ENCODE measurements around the gene HDAC5. TPM values are rescaled to one million over a fixed set of nuclear protein-coding genes. Genes with fewer than 3 reads are reported as not detected.

HDAC5 gene
- total RNA-seq (2021; fragmentation: NEBNext Ultra II Directional; extraction: Animal tissue kit (Norgen Biotek cat#: 25700)) = 48.5 and 54.0 TPM in 2 replicates
- 54.4 and 79.2 TPM in 2 replicates for polyA plus RNA-seq (2011; rRNA removed)
- 78.3 TPM for polyA plus RNA-seq (2011; cell fraction: cytosol; rRNA removed)
- polyA plus RNA-seq (2011; cell fraction: nucleus; rRNA removed) = 103 TPM
- polyA plus RNA-seq (2012, experiment 1 of 2) = 31.8 to 62.6 TPM (median 53.9 TPM) in 4 replicates
- 44.0 TPM for polyA plus RNA-seq (2012, experiment 2 of 2)
- 23.8 TPM for polyA plus RNA-seq (2013, experiment 1 of 2)
- 23.7 TPM for polyA plus RNA-seq (2013, experiment 2 of 2)
- 77.4 and 115 TPM in 2 replicates for polyA minus RNA-seq (2011; rRNA and poly(A)+ RNA removed)
- 41.8 TPM for polyA minus RNA-seq (2011; cell fraction: cytosol; rRNA and poly(A)+ RNA removed)
- 57.9 TPM for polyA minus RNA-seq (2011; cell fraction: nucleus; rRNA and poly(A)+ RNA removed)
- long read RNA-seq, experiment 1, full-length matches to known transcripts = 1 of 48 reads
- long read RNA-seq, experiment 1, partial matches to known transcripts = 40 of 48 reads
- long read RNA-seq, experiment 1, other reads (novel, unspliced or antisense) = 7 of 48 reads
- long read RNA-seq, experiment 2, partial matches to known transcripts = 1 of 2 reads
- long read RNA-seq, experiment 2, other reads (novel, unspliced or antisense) = 1 of 2 reads

DNA sequence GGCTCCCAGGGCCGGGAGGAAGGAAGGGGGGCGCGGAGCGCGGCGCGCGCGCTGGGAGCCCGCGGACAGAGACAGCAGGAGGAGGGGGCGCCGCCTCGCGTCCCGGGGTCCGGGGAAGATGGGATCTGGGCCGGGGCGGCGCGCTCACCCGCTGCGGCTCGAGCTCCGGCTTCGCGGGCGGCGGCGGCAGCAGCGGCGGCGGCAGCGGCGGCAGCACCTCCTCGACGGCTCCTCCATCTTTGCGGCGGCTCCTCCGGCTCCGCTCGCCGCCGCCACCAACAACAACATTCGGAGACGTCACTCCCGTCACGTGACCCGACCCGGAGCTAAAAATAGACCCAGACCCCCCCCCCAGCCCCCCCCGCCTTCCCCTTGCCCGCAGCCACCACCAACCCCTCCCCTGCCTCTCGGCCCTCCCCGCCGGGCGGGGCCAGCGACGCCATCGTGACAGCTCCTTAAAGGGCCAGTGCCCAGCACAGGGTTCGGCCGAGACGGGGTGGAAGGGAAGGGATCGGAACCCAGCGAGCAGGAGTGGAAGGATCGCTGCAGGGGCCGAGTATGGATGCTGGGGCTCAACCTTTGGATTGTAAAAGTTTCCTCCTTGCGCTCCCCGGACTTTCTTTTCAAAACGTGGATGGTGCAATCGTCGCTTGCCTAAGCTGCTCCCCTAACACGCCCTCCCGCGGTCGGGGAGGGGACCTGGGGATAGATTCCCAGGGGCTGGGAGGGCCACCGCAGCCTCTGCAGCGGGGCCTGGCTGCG, at the start of gene HDAC5:
Gene HDAC5 (minus strand): TSS at position 286 of the 762 bp plus-strand sequence. CDS start 6,126 bp downstream, outside the sequence.
- Histone ChIP-seq H2BK120ac (replicated peaks; ENCODE audit: low read depth, low read length) (no peak within 1 kb of the TSS), H3K27ac (ENCODE audit: low read depth, low read length) (peak within 1 kb of the TSS; percentile 89)
- peak; percentile 81 for TF ChIP-seq CREB1 (IDR thresholded peaks at IDR 0.05)
- TF ChIP-seq TAF1 (IDR thresholded peaks at IDR 0.05; ENCODE audit: low read depth, low read length) = peak; percentile 79
- TF ChIP-seq ATF3 (IDR thresholded peaks at IDR 0.05; ENCODE audit: insufficient read depth, low read depth, low read length) = 0 out of 2 replicates have a peak, but pooled peaks have one; percentile 33
- no peak for TF ChIP-seq EGR1 (IDR thresholded peaks at IDR 0.05; ENCODE audit: borderline replicate concordance, low read depth, low read length)
- TF ChIP-seq CBX8 (IDR thresholded peaks at IDR 0.05; ENCODE audit: borderline replicate concordance, low read depth, low read length) = no peak
- TF ChIP-seq SP2 (IDR thresholded peaks at IDR 0.05; ENCODE audit: low read length) = no peak
- peak; percentile 11 to 25; a peak in 2 of 4 replicates for TF ChIP-seq RAD21 (IDR thresholded peaks at IDR 0.05 in 1 of 2, conservative IDR thresholded peaks at IDR 0.05 in 1 of 2; ENCODE audit: low read depth in 2 of 2, low read length in 2 of 2)
- no peak for TF ChIP-seq CHD2 (IDR thresholded peaks at IDR 0.05; ENCODE audit: low read length)

More for the DNA sequence above, at the start of gene HDAC5:
- Histone ChIP-seq H3K18ac (ENCODE audit: extremely low read depth, low read length) (peak within 1 kb of the TSS; percentile 85), H4K5ac (ENCODE audit: insufficient read length, low read depth, low read length) (peak within 1 kb of the TSS; percentile 82), H3K14ac (ENCODE audit: insufficient read length) (no peak within 1 kb of the TSS), H3K4me2 (ENCODE audit: insufficient read depth in 1 of 2, low read depth in 2 of 2, low read length in 2 of 2) (peak within 1 kb of the TSS; percentile 81 to 93), H3K23me2 (ENCODE audit: low read depth, low read length) (peaks cover 7% of the 10 kb centered on the region; the same call in 1 of the 2 replicates), H3K9ac (replicated peaks in 1 of 4; ENCODE audit: extremely low read depth in 1 of 4, low read depth in 3 of 4, low read length in 3 of 4) (peak within 1 kb of the TSS; percentile 75 to 99 (median 85)), H2BK5ac (ENCODE audit: low read depth, low read length) (peak within 1 kb of the TSS; percentile 90), H3K9me3 (ENCODE audit: insufficient read depth in 2 of 2, low read depth in 1 of 2, low read length in 1 of 2) (no peaks in the 10 kb centered on the region), H2AFZ (ENCODE audit: low read length) (peak within 1 kb of the TSS; percentile 89), H3K27me3 (replicated peaks in 1 of 4; ENCODE audit: control insufficient read depth in 3 of 4, extremely low read depth in 1 of 4, insufficient read depth in 3 of 4, low read length in 3 of 4) (no peaks in the 10 kb centered on the region), H2BK12ac (ENCODE audit: low read depth, low read length) (peak within 1 kb of the TSS; percentile 96; the same call in 1 of the 2 replicates), H4K91ac (replicated peaks; ENCODE audit: insufficient read length, low read length) (no peak within 1 kb of the TSS), H3K36me3 (ENCODE audit: control insufficient read depth in 2 of 4, insufficient read depth in 4 of 4, low read length in 3 of 4) (no peaks in the 10 kb centered on the region), H3K4me1 (replicated peaks in 1 of 4; ENCODE audit: control insufficient read depth in 3 of 4, insufficient read depth in 4 of 4, low read length in 3 of 4) (peaks cover 14 to 26% (median 18%) of the 10 kb centered on the region in 4 experiments), H3K4me3 (ENCODE audit: extremely low read depth in 1 of 4, insufficient read depth in 2 of 4, low read depth in 3 of 4, low read length in 4 of 4) (peak within 1 kb of the TSS; percentile 77 to 99 (median 88)), H4K8ac (ENCODE audit: extremely low read depth, insufficient read depth, low read length) (peak within 1 kb of the TSS; percentile 96), H3K23ac (ENCODE audit: insufficient read length) (no peak within 1 kb of the TSS), H3K79me2 (ENCODE audit: control insufficient read depth in 1 of 2, insufficient read depth in 2 of 2, low read length in 2 of 2) (peaks cover 0 to 45% of the 10 kb centered on the region in 2 experiments; a peak in 2 of 4 replicates), H2AK5ac (ENCODE audit: low read depth, low read length) (no peak within 1 kb of the TSS; the same call in 1 of the 2 replicates), H2BK20ac (ENCODE audit: low read length) (no peak within 1 kb of the TSS; the same call in 1 of the 2 replicates), H3K4ac (replicated peaks; ENCODE audit: insufficient read length, low read depth, low read length) (no peak within 1 kb of the TSS), H3K56ac (replicated peaks; ENCODE audit: insufficient read length, low read depth, low read length) (peak within 1 kb of the TSS; percentile 33), H4K20me1 (replicated peaks in 1 of 2; ENCODE audit: control insufficient read depth in 1 of 2, insufficient read depth in 2 of 2, low read length in 2 of 2) (peaks cover 0 to 8% of the 10 kb centered on the region in 2 experiments), H2BK15ac (ENCODE audit: low read length) (0 out of 2 replicates have a peak within 1 kb of the TSS, but pooled peaks have one; percentile 92), H3K79me1 (ENCODE audit: low read depth, low read length) (peaks cover 21% of the 10 kb centered on the region)
- CTCF ChIA-PET (ENCODE audit: partially characterized antibody) = interaction anchor here (0.6 to 20.6 kb wide), 11 partner anchors 8 to 135 kb away, joined by 3 to 638 read pairs (median 5); partner anchors contain the start of genes ASB16 and HROB
- 2% methylated on average over 26 of the region's 78 CpGs; no CpG with 5 or more reads in 1 of the 2 experiments for WGBS, 2 experiments (ENCODE audit: extremely low coverage in 1 of 2, insufficient coverage in 1 of 2, insufficient read length in 1 of 2, insufficient replicate concordance in 2 of 2, low coverage in 1 of 2, low lambda C conversion rate in 2 of 2, missing lambda C conversion rate in 1 of 2)
- POLR2A ChIA-PET (ENCODE audit: partially characterized antibody) = interaction anchor here (0.6 to 3.1 kb wide), 24 partner anchors 8 to 229 kb away, joined by 3 to 24 read pairs (median 4); partner anchors contain the start of genes ASB16, G6PC3, LSM12 and RUNDC3A
- DNase-seq (ENCODE audit: low read depth in 1 of 2, low spot score in 2 of 2) = peak; percentile 72 to 93
- FAIRE-seq = no peak

All from H1 (cell line).